Stimulated activated CD4-positive, alpha-beta T cell treated with anti-CD3 and anti-CD28 coated beads, TNF-alpha, amount 100 ng/mL, for 1 hour (primary cell): Measurements from ENCODE around the gene RPS14.
A peak's percentile ranks its signal among the peaks of the same experiment; 100 is the strongest.
"Not testable (repeated sequence)": the region's sequence is repeated elsewhere in the genome, so short reads cannot be mapped to it uniquely, and the experiment has no call there.

ENCODE experiments used
- DNase-seq, 3 donors: peaks; one replicate each; pipeline ENCODE4 v3.0.0-alpha.2; 2020; ENCODE audit warnings: low read depth in 3 of 3, low spot score in 1 of 3

Gene RPS14

GRCh38 chr5:150481708-150481965, 32.1 kb upstream of the RPS14 start:
- DNase-seq = no peak

- no peak for DNase-seq
Observed at GRCh38 chr5:150479416-150479815, 29.9 kb upstream of the RPS14 start.

- DNase-seq = not testable (repeated sequence)
Observed at GRCh38 chr5:150476568-150476967, 27.0 kb upstream of the RPS14 start.

GRCh38 chr5:150473673-150474358, 24.3 kb upstream of the RPS14 start:
- DNase-seq = no peak

GRCh38 chr5:150469718-150470469, 20.4 kb upstream of the RPS14 start:
- DNase-seq = no peak

- DNase-seq = no peak
Observed at GRCh38 chr5:150468206-150468605, 18.7 kb upstream of the RPS14 start.

- DNase-seq = no peak
Observed at GRCh38 chr5:150465927-150466326, 16.4 kb upstream of the RPS14 start.

GRCh38 chr5:150464554-150465012, 15.0 kb upstream of the RPS14 start:
- DNase-seq = no peak

- no peak for DNase-seq
Observed at GRCh38 chr5:150461231-150461630, 11.7 kb upstream of the RPS14 start.

GRCh38 chr5:150460781-150461180, 11.2 kb upstream of the RPS14 start:
- no peak for DNase-seq

GRCh38 chr5:150458802-150459557, 9.4 kb upstream of the RPS14 start:
- DNase-seq = peak; percentile 54 to 91 (median 80)

GRCh38 chr5:150457562-150458240, 8.2 kb upstream of the RPS14 start:
- no peak for DNase-seq

GRCh38 chr5:150457121-150457520, 7.6 kb upstream of the RPS14 start:
- DNase-seq = no peak

- DNase-seq = no peak
Observed at GRCh38 chr5:150454492-150455229, 5.1 kb upstream of the RPS14 start.

GRCh38 chr5:150454027-150454426, 4.5 kb upstream of the RPS14 start:
- DNase-seq = not testable (repeated sequence)

GRCh38 chr5:150452914-150453313, 3.4 kb upstream of the RPS14 start:
- DNase-seq = no peak

GRCh38 chr5:150451594-150451993, 2.1 kb upstream of the RPS14 start:
- no peak for DNase-seq

- no peak for DNase-seq
Observed at GRCh38 chr5:150448952-150449516, 505 bp downstream of the RPS14 start.

GRCh38 chr5:150448334-150448733, 1.2 kb downstream of the RPS14 start:
- DNase-seq = no peak

- no peak for DNase-seq
Observed at GRCh38 chr5:150447188-150447587, 2.4 kb downstream of the RPS14 start.

- no peak for DNase-seq
Observed at GRCh38 chr5:150446583-150446982, 3.0 kb downstream of the RPS14 start.
